Fibroblast of lung (primary cell): ENCODE measurements around the gene SLC37A2. TPM values are rescaled to one million over a fixed set of nuclear protein-coding genes. Genes with fewer than 3 reads are reported as not detected.
A peak's percentile ranks its signal among the peaks of the same experiment; 100 is the strongest.

Source experiments
- DNase-seq, 2 donors: peaks; one replicate each; pipeline versions ENCODE4 v3.0.0 to v3.0.0-alpha.2; 2010; ENCODE audit warnings: low read depth in 2 of 2
- H2AFZ ChIP-seq: 2 replicates; pipeline ENCODE4 v1.5.1; 2012; ENCODE audit warnings: low read length, control low read depth, inconsistent platforms
- H3K27ac ChIP-seq: 2 replicates; pipeline ENCODE4 v1.5.1; 2011; ENCODE audit warnings: low read length, control low read depth; ENCODE audit not compliant: insufficient read depth
- H3K27me3 ChIP-seq: 2 replicates; pipeline ENCODE4 v1.5.1; 2011; ENCODE audit warnings: mild to moderate bottlenecking, low read length; ENCODE audit not compliant: control insufficient read depth, insufficient read depth
- H3K36me3 ChIP-seq: 2 replicates; pipeline ENCODE4 v1.5.1; 2011; ENCODE audit warnings: low read length; ENCODE audit not compliant: control insufficient read depth, insufficient read depth
- H3K4me1 ChIP-seq: 2 replicates; pipeline ENCODE4 v1.5.1; 2011; ENCODE audit warnings: low read length; ENCODE audit not compliant: control insufficient read depth, insufficient read depth; ENCODE audit errors: extremely low read depth
- H3K4me2 ChIP-seq: 2 replicates; pipeline ENCODE4 v1.5.1; 2011; ENCODE audit warnings: low read length, control low read depth; ENCODE audit not compliant: insufficient read depth; ENCODE audit errors: extremely low read depth
- H3K4me3 ChIP-seq, 4 experiments: fragments of 200-600 bp in 1 of 4; sonication (generic) in 1 of 4; replicated peaks in 1 of 4; 2 replicates each; pipeline ENCODE4 v1.5.1; 2011 to 2016; ENCODE audit warnings: low read length in 4 of 4, low read depth in 3 of 4, mild to moderate bottlenecking in 3 of 4, control low read depth in 2 of 4, inconsistent platforms in 1 of 4, mixed read lengths in 1 of 4; ENCODE audit not compliant: insufficient read depth in 1 of 4; ENCODE audit errors: control extremely low read depth in 1 of 4
- H3K79me2 ChIP-seq: 2 replicates; pipeline ENCODE4 v1.5.1; 2012; ENCODE audit warnings: mild to moderate bottlenecking, low read length, inconsistent platforms; ENCODE audit not compliant: control insufficient read depth, insufficient read depth
- H3K9ac ChIP-seq: 2 replicates; pipeline ENCODE4 v1.5.1; 2011; ENCODE audit warnings: mild to moderate bottlenecking, low read length, control low read depth; ENCODE audit not compliant: insufficient read depth
- H3K9me3 ChIP-seq: 2 replicates; pipeline ENCODE4 v1.5.1; 2012; ENCODE audit warnings: low read depth, low read length; ENCODE audit not compliant: control insufficient read depth, insufficient read depth
- H4K20me1 ChIP-seq: 2 replicates; pipeline ENCODE4 v1.5.1; 2011; ENCODE audit warnings: low read length; ENCODE audit not compliant: control insufficient read depth, insufficient read depth; ENCODE audit errors: extremely low read depth
- CTCF ChIP-seq, 2 donors: IDR thresholded peaks in 1 of 2; conservative IDR thresholded peaks in 1 of 2; 1 replicate in 1 of 2; 2 replicates in 1 of 2; pipeline ENCODE4 v1.5.1; 2011 to 2012; ENCODE audit warnings: low read length in 2 of 2, control low read depth in 1 of 2, inconsistent platforms in 1 of 2, low read depth in 1 of 2, mild to moderate bottlenecking in 1 of 2
- EZH2 ChIP-seq: IDR thresholded peaks from 2 replicates; pipeline ENCODE4 v1.5.1; 2012; ENCODE audit warnings: low read length, control low read depth, mild to moderate bottlenecking; ENCODE audit errors: missing control alignments
- polyA plus RNA-seq, 2 donors: library from polyadenylated mRNA; depleted of rRNA in 1 of 2; stranded (reverse) in 1 of 2; unstranded in 1 of 2; fragments of >200 nt; gene quantifications; 2 replicates each; pipeline ENCODE4 v1.2.1, GENCODE V29; 2011 to 2012; ENCODE audit warnings: missing spikeins in 1 of 2
- total RNA-seq: library from RNA; depleted of rRNA; stranded (reverse); fragments of >200 nt; gene quantifications from 2 replicates; pipeline ENCODE4 v1.2.1, GENCODE V29; 2014

The SLC37A2 gene
- total and polyA plus RNA-seq, 2 donors (not counting 1 experiment from before 2014, with no cell fraction given): 0.36 to 0.83 TPM

- DNase-seq: no peak
- H3K79me2 ChIP-seq: no peaks in the 10 kb centered on the region
- TF ChIP-seq EZH2 (no peak), CTCF (conservative IDR thresholded peaks at IDR 0.05 in 1 of 2, IDR thresholded peaks at IDR 0.05 in 1 of 2; ENCODE audit: low read depth in 1 of 2, low read length in 2 of 2) (no peak)
- H4K20me1 ChIP-seq: no peaks in the 10 kb centered on the region
- H3K36me3 ChIP-seq: no peaks in the 10 kb centered on the region
- no peak overlapping the region for H3K4me2 ChIP-seq
- no peak overlapping the region for H3K9ac ChIP-seq
- H3K4me3 ChIP-seq: no peak overlapping the region
- H3K4me1 ChIP-seq: peaks cover 12% of the 10 kb centered on the region
- H3K27me3 ChIP-seq: no peaks in the 10 kb centered on the region
- no peak overlapping the region for H3K27ac ChIP-seq
- H3K9me3 ChIP-seq: no peaks in the 10 kb centered on the region
- no peak overlapping the region for H2AFZ ChIP-seq
Measured at GRCh38 chr11:125068368-125068767, 5.3 kb downstream of the SLC37A2 start.

- no peak for TF ChIP-seq EZH2
- TF ChIP-seq CTCF (conservative IDR thresholded peaks at IDR 0.05 in 1 of 2, IDR thresholded peaks at IDR 0.05 in 1 of 2; ENCODE audit: low read depth in 1 of 2, low read length in 2 of 2): no peak
- DNase-seq: peak in 1 of 2 donors; percentile 41
- no peak overlapping the region for H3K9ac ChIP-seq
Measured at GRCh38 chr11:125069008-125069407, 5.9 kb downstream of the SLC37A2 start.

GRCh38 chr11:125069796-125070195 lies 6.7 kb downstream of the SLC37A2 start:
- Histone ChIP-seq H3K27me3 (no peaks in the 10 kb centered on the region), H3K4me1 (peaks cover 12% of the 10 kb centered on the region), H3K36me3 (no peaks in the 10 kb centered on the region), H3K4me2 (no peak overlapping the region), H2AFZ (peak overlapping the region; percentile 9), H4K20me1 (no peaks in the 10 kb centered on the region), H3K27ac (no peak overlapping the region), H3K4me3 (no peak overlapping the region), H3K79me2 (no peaks in the 10 kb centered on the region), H3K9ac (no peak overlapping the region), H3K9me3 (no peaks in the 10 kb centered on the region)
- TF ChIP-seq EZH2: no peak
- peak in 1 of 2 donors; percentile 17 for DNase-seq

More at GRCh38 chr11:125069008-125069407, 5.9 kb downstream of the SLC37A2 start:
- Histone ChIP-seq H2AFZ (no peak overlapping the region), H3K9me3 (no peaks in the 10 kb centered on the region), H3K27me3 (no peaks in the 10 kb centered on the region), H4K20me1 (no peaks in the 10 kb centered on the region), H3K4me3 (no peak overlapping the region), H3K4me1 (peaks cover 12% of the 10 kb centered on the region), H3K27ac (no peak overlapping the region), H3K79me2 (no peaks in the 10 kb centered on the region), H3K36me3 (no peaks in the 10 kb centered on the region), H3K4me2 (no peak overlapping the region)
